H9 (cell line): ENCODE results near the gene SIRT7. TPM values are rescaled to one million over a fixed set of nuclear protein-coding genes. Genes with fewer than 3 reads are reported as not detected.

Experiments used
- DNase-seq: peaks from one replicate; pipeline ENCODE4 v3.0.0-alpha.2; 2017
- H2AFZ ChIP-seq: one replicate; pipeline ENCODE4 v1.6.1; 2013; ENCODE audit warnings: mild to moderate bottlenecking, low read length, control low read depth, moderate library complexity
- H2AK5ac ChIP-seq: 2 replicates; pipeline ENCODE4 v1.6.1; 2013; ENCODE audit warnings: low read length, control low read depth, mixed read lengths; ENCODE audit not compliant: insufficient read length
- H2BK120ac ChIP-seq: one replicate; pipeline ENCODE4 v1.6.1; 2013; ENCODE audit warnings: low read depth, mild to moderate bottlenecking, low read length, control low read depth, inconsistent platforms; ENCODE audit not compliant: poor library complexity, severe bottlenecking
- H2BK12ac ChIP-seq: 2 replicates; pipeline ENCODE4 v1.6.1; 2013; ENCODE audit warnings: low read length, control low read depth, mixed read lengths, low read depth; ENCODE audit not compliant: insufficient read length
- H2BK15ac ChIP-seq: 2 replicates; pipeline ENCODE4 v1.6.1; 2013; ENCODE audit warnings: low read depth, low read length, control low read depth
- H2BK20ac ChIP-seq: one replicate; pipeline ENCODE4 v1.6.1; 2013; ENCODE audit warnings: low read depth, mild to moderate bottlenecking, low read length, control low read depth, inconsistent platforms; ENCODE audit not compliant: poor library complexity, severe bottlenecking
- H2BK5ac ChIP-seq: 2 replicates; pipeline ENCODE4 v1.6.1; 2013; ENCODE audit warnings: low read length, control low read depth, mixed read lengths; ENCODE audit not compliant: insufficient read length
- H3K14ac ChIP-seq: 2 replicates; pipeline ENCODE4 v1.6.1; 2013; ENCODE audit warnings: low read length, control low read depth; ENCODE audit not compliant: insufficient read depth
- H3K18ac ChIP-seq: 2 replicates; pipeline ENCODE4 v1.6.1; 2013; ENCODE audit warnings: low read depth, mild to moderate bottlenecking, mixed read lengths, low read length, control low read depth; ENCODE audit not compliant: insufficient read length
- H3K23ac ChIP-seq: 2 replicates; pipeline ENCODE4 v1.6.1; 2013; ENCODE audit warnings: low read length, control low read depth, mixed read lengths, low read depth; ENCODE audit not compliant: insufficient read length
- H3K23me2 ChIP-seq: 2 replicates; pipeline ENCODE4 v1.6.1; 2013; ENCODE audit warnings: low read depth, mild to moderate bottlenecking, mixed read lengths, low read length, control low read depth; ENCODE audit not compliant: insufficient read length, poor library complexity, severe bottlenecking
- H3K27ac ChIP-seq: 2 replicates; pipeline ENCODE4 v1.5.1; 2013; ENCODE audit warnings: low read length, control low read depth, mixed read lengths, low read depth; ENCODE audit not compliant: insufficient read length
- H3K27me3 ChIP-seq: 2 replicates; pipeline ENCODE4 v1.6.1; 2013; ENCODE audit warnings: low read length, control low read depth, inconsistent platforms; ENCODE audit not compliant: insufficient read depth
- H3K4ac ChIP-seq: 2 replicates; pipeline ENCODE4 v1.6.1; 2013; ENCODE audit warnings: low read depth, mild to moderate bottlenecking, control low read depth, inconsistent platforms, low read length, moderate library complexity
- H3K4me1 ChIP-seq: 2 replicates; pipeline ENCODE4 v1.6.1; 2013; ENCODE audit warnings: low read length, control low read depth, inconsistent platforms; ENCODE audit not compliant: insufficient read depth
- H3K4me2 ChIP-seq: 2 replicates; pipeline ENCODE4 v1.6.1; 2013; ENCODE audit warnings: low read length, control low read depth, mixed read lengths; ENCODE audit not compliant: insufficient read length, insufficient read depth
- H3K56ac ChIP-seq: 2 replicates; pipeline ENCODE4 v1.6.1; 2013; ENCODE audit warnings: low read depth, mild to moderate bottlenecking, mixed read lengths, low read length, control low read depth; ENCODE audit not compliant: insufficient read length
- H3K79me1 ChIP-seq: 2 replicates; pipeline ENCODE4 v1.6.1; 2013; ENCODE audit warnings: low read depth, mild to moderate bottlenecking, moderate library complexity, low read length, control low read depth, inconsistent platforms; ENCODE audit not compliant: insufficient read depth, poor library complexity, severe bottlenecking
- H3K79me2 ChIP-seq: 2 replicates; pipeline ENCODE4 v1.6.1; 2013; ENCODE audit warnings: low read length, control low read depth, inconsistent platforms; ENCODE audit not compliant: insufficient read depth
- H3K9ac ChIP-seq: 2 replicates; pipeline ENCODE4 v1.6.1; 2013; ENCODE audit warnings: low read length, control low read depth, mixed read lengths; ENCODE audit not compliant: insufficient read length; ENCODE audit errors: extremely low read depth
- H3K9me3 ChIP-seq: one replicate; pipeline ENCODE4 v1.6.1; 2013; ENCODE audit warnings: low read depth, low read length, inconsistent platforms; ENCODE audit not compliant: control insufficient read depth
- H3T11ph ChIP-seq: one replicate; pipeline ENCODE4 v1.6.1; 2013; ENCODE audit warnings: mild to moderate bottlenecking, low read length, control low read depth, inconsistent platforms
- H4K20me1 ChIP-seq: one replicate; pipeline ENCODE4 v1.6.1; 2013; ENCODE audit not compliant: control insufficient read depth, insufficient read length, insufficient read depth
- H4K5ac ChIP-seq: 2 replicates; pipeline ENCODE4 v1.6.1; 2013; ENCODE audit warnings: low read depth, mild to moderate bottlenecking, mixed read lengths, low read length, control low read depth; ENCODE audit not compliant: insufficient read length
- H4K8ac ChIP-seq: replicated peaks from 2 replicates; pipeline ENCODE4 v1.6.1; 2013; ENCODE audit warnings: low read length, control low read depth, mixed read lengths, low read depth; ENCODE audit not compliant: insufficient read length
- H4K91ac ChIP-seq: 2 replicates; pipeline ENCODE4 v1.6.1; 2013; ENCODE audit warnings: low read depth, mild to moderate bottlenecking, moderate library complexity, mixed read lengths, low read length, control low read depth; ENCODE audit not compliant: insufficient read length
- H3K27ac Mint-ChIP-seq, 3 experiments: 2 replicates in 2 of 3; 3 replicates in 1 of 3; pipeline ENCODE4 v1.8.0; 2020 to 2021; ENCODE audit warnings: mixed read lengths in 3 of 3, mild to moderate bottlenecking in 1 of 3, moderate library complexity in 1 of 3
- H3K27me3 Mint-ChIP-seq: 2 replicates; pipeline ENCODE4 v1.8.0; 2021; ENCODE audit warnings: low read depth, mild to moderate bottlenecking, moderate library complexity, mixed read lengths
- H3K36me3 Mint-ChIP-seq, 3 experiments: 2 replicates in 2 of 3; 3 replicates in 1 of 3; pipeline ENCODE4 v1.8.0; 2020 to 2021; ENCODE audit warnings: low read depth in 3 of 3, mixed read lengths in 3 of 3; ENCODE audit not compliant: insufficient read depth in 1 of 3
- H3K4me1 Mint-ChIP-seq, 2 experiments: 2 replicates each; pipeline ENCODE4 v1.8.0; 2020; ENCODE audit warnings: mixed read lengths in 2 of 2
- H3K4me3 Mint-ChIP-seq, 2 experiments: 2 replicates in 1 of 2; 3 replicates in 1 of 2; pipeline ENCODE4 v1.8.0; 2020 to 2021; ENCODE audit warnings: mild to moderate bottlenecking in 2 of 2, mixed read lengths in 2 of 2, moderate library complexity in 1 of 2
- H3K9me3 Mint-ChIP-seq, 2 experiments: 2 replicates in 1 of 2; 3 replicates in 1 of 2; pipeline ENCODE4 v1.8.0; 2020; ENCODE audit warnings: mild to moderate bottlenecking in 2 of 2, mixed read lengths in 2 of 2, moderate library complexity in 1 of 2
- CTCF ChIP-seq: fragments of 200-600 bp; sonication (generic); conservative IDR thresholded peaks from 3 replicates; pipeline ENCODE4 v1.8.0; 2021; ENCODE audit warnings: antibody characterized with exemption, mild to moderate bottlenecking
- WGBS: extraction: QIAGEN DNeasy Blood & Tissue Kit; methylation state at CpG from one replicate; pipeline ENCODE4 v1.1.7; 2013; ENCODE audit warnings: missing lambda C conversion rate, low lambda C conversion rate, mixed read lengths; ENCODE audit not compliant: insufficient read length; ENCODE audit errors: extremely low coverage; 5-methylcytosine and 5-hydroxymethylcytosine counted together
- total RNA-seq: library from RNA; stranded (reverse); gene quantifications from 2 replicates; pipeline ENCODE4 v1.2.1, GENCODE V29; 2021

Gene SIRT7
- total RNA-seq, 1 experiment from 2014 or later: 29.7 TPM

GRCh38 chr17:81966343-81967243 lies 48.6 kb upstream of the SIRT7 start:
- Histone ChIP-seq H3K4me1 (peaks cover 2% of the 10 kb centered on the region; the same call in 1 of the 2 replicates), H3K56ac (no peak overlapping the region), H4K91ac (no peak overlapping the region), H3K23ac (no peak overlapping the region), H3K79me1 (no peaks in the 10 kb centered on the region), H3K23me2 (no peaks in the 10 kb centered on the region), H3K14ac (no peak overlapping the region; the same call in 1 of the 2 replicates), H3T11ph (no peak overlapping the region), H3K18ac (no peak overlapping the region), H3K4me2 (no peak overlapping the region), H2AFZ (no peak overlapping the region), H2BK15ac (no peak overlapping the region), H2AK5ac (no peak overlapping the region), H3K27ac (no peak overlapping the region), H3K27me3 (peaks cover 19% of the 10 kb centered on the region; the same call in 1 of the 2 replicates), H2BK120ac (no peak overlapping the region), H4K20me1 (no peaks in the 10 kb centered on the region), H2BK5ac (no peak overlapping the region), H2BK12ac (no peak overlapping the region), H3K79me2 (no peaks in the 10 kb centered on the region), H3K9me3 (no peaks in the 10 kb centered on the region), H2BK20ac (no peak overlapping the region), H3K9ac (no peak overlapping the region), H4K5ac (no peak overlapping the region), H4K8ac (no peak overlapping the region), H3K4ac (no peak overlapping the region)
- no CpG with 5 or more reads among the region's 41 CpGs for WGBS
- no peak overlapping the region for H3K4me3 Mint-ChIP-seq
- peaks cover 84% of the 10 kb centered on the region for H3K27me3 Mint-ChIP-seq
- TF ChIP-seq CTCF: no peak
- H3K27ac Mint-ChIP-seq: no peak overlapping the region
- H3K4me1 Mint-ChIP-seq: peaks cover 13 to 25% of the 10 kb centered on the region in 2 experiments
- no peaks in the 10 kb centered on the region for H3K36me3 Mint-ChIP-seq
- DNase-seq: peak; percentile 85
- no peaks in the 10 kb centered on the region for H3K9me3 Mint-ChIP-seq
